NCI-H2196 (cell line): ENCODE measurements around the gene HPDL.
"Not testable (repeated sequence)": the region's sequence is repeated elsewhere in the genome, so short reads cannot be mapped to it uniquely, and the experiment has no call there.

ENCODE experiments used
- DNase-seq: peaks from one replicate; lab custom pipeline; 2025; ENCODE audit not compliant: unreplicated experiment; lab: John Stamatoyannopoulos, UW

The HPDL gene

DNA sequence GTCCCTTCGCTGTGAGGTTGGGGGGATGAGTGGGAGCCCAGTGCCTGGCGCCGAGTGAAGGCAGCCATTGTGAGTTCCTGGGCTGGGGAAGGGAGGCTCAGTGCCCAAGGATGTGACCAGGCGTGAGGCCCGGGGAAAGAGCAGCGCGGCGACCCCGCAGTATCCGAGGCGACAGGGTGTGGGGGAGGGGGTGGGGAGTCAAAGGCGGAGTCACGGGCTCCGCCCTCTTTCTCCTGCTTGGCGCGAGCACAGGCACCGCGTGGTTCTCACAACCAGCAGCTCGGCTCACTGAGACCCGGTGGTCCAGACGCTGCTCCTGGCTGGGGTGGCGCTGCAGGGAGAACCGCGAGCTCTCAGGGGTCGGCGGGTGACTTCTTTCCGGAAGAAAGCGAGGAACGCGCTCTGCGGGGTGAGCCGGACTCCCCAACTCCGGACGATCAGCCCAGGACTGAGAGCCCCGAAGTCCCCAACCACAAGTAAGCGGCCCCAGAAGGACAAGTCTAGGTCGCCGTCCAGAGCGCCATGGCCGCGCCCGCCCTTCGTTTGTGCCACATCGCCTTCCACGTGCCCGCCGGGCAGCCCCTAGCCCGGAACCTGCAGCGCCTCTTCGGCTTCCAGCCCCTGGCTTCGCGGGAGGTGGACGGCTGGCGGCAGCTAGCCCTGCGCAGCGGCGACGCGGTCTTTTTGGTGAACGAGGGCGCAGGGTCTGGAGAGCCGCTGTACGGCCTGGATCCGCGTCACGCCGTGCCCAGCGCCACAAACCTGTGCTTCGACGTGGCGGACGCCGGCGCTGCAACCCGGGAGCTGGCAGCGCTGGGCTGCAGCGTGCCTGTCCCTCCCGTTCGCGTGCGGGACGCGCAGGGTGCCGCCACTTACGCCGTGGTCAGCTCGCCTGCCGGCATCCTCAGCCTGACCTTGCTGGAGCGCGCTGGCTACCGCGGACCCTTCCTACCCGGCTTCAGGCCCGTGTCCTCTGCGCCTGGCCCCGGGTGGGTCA, at the start of gene HPDL:
HPDL (plus strand) TSS at position 269 of the 997 bp plus-strand sequence; CDS start at position 523, 254 bp downstream.
- DNase-seq: no peak

- no peak for DNase-seq
Observed at GRCh38 chr1:45282351-45282750, 44.3 kb upstream of the HPDL start.

GRCh38 chr1:45284858-45285257, 41.8 kb upstream of the HPDL start:
- not testable (repeated sequence) for DNase-seq

- DNase-seq: not testable (repeated sequence)
Observed at GRCh38 chr1:45286521-45286920, 40.2 kb upstream of the HPDL start.

- DNase-seq: not testable (repeated sequence)
Observed at GRCh38 chr1:45291002-45291401, 35.7 kb upstream of the HPDL start.

DNA sequence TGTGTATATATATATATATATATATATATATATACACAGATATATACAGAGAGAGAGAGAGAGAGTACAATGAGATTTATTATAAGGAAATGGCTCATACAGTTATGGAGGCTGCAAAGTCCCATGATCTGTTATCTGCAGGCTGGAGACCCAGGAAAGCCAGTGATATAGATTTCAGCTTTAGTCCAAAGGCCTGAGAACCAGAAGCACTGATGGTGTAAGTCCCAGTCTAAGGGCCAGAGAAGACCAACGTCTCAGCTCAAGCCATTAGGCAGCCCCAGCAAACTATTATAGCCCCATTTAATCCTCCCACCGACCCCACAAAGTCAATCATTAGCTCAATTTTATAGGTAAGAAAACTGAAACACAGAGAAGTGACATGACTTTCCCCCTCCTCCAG, 35.0 kb upstream of the HPDL start:
- no peak for DNase-seq

- no peak for DNase-seq
Observed at GRCh38 chr1:45297666-45298356, 28.9 kb upstream of the HPDL start.

DNA sequence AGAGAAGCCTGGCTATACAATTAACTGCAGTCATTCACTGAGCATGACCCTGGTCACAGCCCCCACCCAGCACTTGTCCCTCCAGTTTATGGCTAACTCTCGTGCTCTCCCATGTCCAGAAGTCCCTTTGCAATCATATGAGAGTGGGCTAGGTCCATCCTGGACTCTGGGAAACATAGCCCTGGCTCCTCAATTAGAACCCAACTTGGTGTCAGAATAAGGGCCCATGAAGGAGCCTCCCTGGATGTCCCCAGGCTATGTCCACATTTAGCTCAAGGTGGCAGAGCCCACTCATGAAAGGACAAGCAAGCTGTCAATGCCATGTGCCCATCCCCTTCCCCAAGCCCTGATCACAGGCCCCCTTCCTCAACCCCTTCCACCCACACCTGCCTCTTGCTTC, 27.4 kb upstream of the HPDL start:
- DNase-seq: no peak

DNA sequence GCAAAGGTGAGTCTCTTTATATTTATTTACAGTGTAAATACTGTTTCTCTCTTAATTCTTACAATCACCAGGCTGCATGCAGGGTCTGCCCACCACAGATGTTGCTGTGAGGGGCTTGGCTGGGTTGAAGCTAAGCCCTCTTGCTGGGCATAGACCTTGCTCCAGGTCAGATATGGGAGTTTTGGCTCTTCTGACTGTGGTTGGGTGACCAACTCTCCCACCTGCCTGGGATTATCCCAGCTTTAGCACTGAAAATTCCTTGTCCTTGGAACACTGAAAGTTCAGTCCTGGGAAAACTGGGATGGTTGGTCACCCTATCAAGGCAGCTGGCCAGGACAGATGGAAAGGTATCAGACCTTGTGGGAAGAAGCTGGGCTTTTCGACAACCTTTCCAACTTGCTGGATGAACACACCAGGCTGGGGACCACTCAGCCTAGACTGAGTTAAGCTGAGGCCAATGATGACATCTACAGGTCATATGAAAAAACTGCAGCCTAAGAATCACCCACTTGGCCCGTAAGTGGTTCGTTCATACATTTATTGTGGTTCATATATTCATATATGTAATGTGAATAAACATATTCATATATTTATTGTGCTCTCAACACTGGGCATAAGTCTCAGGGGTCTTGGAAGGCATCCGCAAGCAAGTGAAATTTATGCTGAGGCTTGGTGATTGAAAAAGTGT, 26.6 kb upstream of the HPDL start:
- peak; percentile 74 for DNase-seq

DNA sequence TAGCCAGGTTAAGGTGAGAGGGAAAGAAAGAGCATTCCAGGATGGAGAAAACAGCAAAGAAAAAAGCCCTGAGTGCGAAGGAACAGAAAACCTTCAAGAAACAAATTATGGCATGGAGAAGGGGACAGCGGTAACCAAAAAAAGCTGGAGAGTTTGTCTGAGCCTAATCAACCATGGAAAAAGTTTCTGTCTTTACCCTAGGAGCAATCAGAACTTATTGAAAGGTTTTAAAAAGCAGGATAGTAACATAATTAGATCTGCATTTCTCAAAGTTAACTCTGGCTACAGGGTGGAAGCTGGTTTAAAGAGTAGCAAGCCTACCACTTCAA, 26.1 kb upstream of the HPDL start:
- DNase-seq: no peak

- DNase-seq: no peak
Observed at GRCh38 chr1:45302505-45303150, 24.1 kb upstream of the HPDL start.

- DNase-seq: peak; percentile 97
Observed at GRCh38 chr1:45303520-45304310, 23.0 kb upstream of the HPDL start.

DNA sequence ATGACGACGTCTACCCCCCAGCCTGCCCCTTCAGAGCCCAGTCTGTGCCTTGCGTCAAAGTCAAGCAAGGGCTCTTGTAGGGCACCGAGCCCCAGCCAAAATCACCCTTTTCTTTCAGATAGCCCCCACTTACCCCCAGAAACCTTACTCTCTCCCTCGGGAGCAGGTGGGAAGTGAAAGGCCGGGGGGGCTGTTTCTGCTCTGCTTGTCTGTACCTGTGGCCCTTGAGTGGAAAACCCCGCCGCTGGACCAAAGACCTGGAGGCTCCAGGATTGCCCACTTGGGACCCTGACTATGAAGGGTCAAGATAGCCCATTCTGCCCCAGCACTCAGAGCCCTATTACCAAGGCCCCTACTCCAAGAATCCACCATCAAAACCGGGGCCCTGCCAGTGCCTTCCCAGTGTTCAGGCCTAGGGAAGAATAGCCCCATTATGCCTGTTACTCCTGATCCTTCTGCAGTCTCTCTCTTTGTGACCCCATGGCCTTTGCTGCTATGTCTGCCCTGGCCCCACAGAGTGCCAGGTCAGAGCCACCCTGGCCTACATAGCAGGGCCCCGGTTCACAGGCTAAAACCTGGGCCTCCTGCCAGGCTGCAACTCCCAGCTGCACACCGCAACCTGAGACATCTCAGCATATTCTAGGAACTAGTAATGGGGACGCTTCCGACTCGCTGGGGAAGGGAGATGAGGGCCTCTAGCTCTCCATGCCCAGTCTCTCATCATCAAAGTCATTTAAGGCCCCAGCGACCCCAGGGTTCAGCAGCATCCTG, 22.2 kb upstream of the HPDL start:
- peak; percentile 68 for DNase-seq

DNA sequence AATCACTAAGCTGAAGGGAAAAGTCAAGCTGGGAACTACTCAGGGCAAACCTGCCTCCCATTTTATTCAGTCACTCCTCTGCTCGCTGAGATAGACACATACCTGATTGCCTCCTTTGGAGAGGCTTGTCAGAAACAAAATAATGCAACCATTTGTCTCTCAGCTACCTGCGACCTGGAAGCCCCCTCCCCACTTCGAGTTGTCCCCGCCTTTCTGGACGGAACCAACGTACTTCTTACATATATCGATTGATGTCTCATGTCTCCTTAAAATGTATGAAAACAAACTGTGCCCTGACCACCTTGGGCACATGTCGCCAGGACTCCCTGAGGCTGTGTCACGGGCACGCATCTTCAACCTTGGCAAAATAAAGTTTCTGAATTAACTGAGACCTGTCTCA, 21.5 kb upstream of the HPDL start:
- DNase-seq: no peak

GRCh38 chr1:45306319-45306718, 20.4 kb upstream of the HPDL start:
- DNase-seq: no peak

- DNase-seq: no peak
Observed at GRCh38 chr1:45306905-45307304, 19.8 kb upstream of the HPDL start.

- no peak for DNase-seq
Observed at GRCh38 chr1:45314266-45314665, 12.4 kb upstream of the HPDL start.

DNA sequence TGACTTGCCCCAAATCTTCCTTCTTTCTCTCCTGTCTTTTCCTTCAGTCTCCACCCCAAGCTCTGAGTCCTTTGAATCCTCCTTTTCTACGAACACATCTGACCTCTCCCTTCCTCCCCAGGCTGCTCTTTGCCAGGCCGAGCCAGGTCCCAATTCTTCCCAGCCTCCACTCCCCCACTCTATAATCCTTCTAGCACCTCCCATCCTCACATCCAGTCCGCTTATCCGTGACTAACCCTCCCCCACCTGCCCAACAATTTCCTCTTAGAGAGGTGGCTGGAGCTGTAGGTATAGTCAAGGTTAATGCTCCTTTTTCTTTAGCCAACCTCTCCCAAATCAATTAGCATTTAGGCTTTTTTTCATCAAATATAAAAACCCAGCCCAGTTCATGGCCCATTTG, 9.5 kb upstream of the HPDL start:
- DNase-seq: no peak

DNA sequence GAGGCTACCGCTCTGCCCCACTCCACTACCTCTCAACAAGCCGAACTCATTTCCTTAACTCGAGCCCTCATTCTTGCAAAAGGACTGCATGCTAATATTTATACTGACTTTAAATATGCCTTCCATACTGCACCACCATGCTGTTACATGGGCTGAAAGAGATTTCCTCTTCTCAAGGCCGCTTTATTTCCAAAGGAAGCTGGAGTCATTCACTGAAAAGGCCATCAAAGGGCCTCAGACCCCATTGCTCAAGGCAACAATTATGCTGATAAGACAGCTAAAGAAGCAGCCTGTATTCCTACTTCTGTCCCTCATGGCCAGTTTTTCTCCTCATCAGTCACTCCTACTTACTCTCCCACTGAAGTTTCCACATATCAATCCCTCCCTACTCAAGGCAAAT, 6.9 kb upstream of the HPDL start:
- no peak for DNase-seq

DNA sequence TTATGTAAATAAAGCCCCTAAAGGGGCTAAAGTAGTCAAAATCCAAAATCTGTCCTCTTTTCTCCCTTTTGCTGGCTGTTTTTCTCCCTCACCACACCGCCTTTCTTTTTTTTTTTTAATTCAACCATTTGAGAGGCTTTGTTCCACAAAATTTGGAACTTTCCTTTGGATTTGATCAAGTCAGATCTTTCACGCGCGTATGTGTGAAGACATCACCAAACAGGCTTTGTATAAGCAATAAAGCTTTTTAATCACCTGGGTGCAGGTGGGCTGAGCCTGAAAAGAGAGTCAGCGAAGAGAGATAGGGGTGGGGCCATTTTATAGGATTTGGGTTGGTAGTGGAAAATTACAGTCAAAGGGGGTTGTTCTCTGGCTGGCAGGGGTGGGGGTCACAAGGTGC, 5.3 kb upstream of the HPDL start:
- no peak for DNase-seq
